Fibroblast of skin of abdomen (primary cell): ENCODE data around the gene MYO10.
"Not testable (repeated sequence)": the region's sequence is repeated elsewhere in the genome, so short reads cannot be mapped to it uniquely, and the experiment has no call there.

Source experiments
- DNase-seq: peaks from one replicate; pipeline ENCODE4 v3.0.0-alpha.2; 2013

Gene MYO10

DNA sequence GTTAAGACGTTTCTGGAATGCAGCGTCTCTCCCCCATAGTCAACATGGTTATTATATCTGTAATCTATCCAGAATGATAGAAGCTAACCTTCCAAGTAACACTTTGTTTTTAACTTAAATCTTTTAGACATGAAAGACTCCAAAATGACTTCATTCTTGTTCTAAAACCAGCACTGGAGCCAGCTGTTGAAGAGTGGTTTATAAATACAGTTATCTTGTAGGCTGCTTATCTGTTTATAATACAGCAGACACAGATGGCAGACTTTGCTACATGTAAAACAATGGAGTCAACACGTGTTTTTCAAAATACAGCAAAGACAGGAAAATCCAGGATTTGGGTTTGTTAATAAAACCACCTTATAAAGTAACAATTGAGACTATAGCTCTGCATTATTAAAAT, 270.5 kb downstream of the MYO10 start:
- DNase-seq = no peak

DNA sequence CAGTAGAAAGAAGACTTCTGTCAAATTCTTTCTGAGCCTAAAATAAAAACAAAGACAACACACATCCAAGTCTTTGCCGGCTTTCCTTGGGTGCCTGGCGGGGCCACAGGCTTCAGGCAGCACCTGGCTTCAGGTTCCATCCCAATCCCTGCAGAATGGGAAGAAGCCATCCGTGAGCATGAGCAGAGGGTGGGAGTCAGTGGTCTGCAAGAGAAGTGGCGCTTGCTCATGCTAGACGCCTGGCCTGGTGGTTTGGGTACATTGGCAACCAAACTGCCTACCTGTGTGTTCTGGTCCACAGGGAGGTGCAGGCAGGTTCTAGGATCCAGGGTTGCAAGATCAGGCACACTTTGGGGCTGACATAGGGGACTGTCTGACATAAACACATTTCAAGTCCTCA, 271.7 kb downstream of the MYO10 start:
- DNase-seq = no peak

DNA sequence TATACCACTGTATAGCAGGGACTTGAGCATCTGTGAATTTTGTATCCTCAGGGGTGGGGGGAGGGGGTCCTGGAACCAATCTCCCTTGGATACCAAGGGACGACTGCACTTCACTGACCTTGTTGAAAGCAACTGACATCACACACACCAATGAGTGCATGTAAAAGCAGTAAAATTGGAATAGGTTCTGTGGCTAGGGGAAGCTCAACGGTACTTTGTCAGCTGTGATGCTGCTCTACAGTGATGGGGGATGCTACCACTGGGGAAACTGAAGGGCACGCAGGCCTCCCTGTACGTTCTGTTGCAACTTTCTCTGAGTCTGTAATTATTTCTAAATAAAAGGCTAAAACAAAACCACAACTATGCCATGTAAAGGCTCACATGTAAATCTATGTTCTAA, 272.2 kb downstream of the MYO10 start:
- DNase-seq = peak; percentile 8

DNA sequence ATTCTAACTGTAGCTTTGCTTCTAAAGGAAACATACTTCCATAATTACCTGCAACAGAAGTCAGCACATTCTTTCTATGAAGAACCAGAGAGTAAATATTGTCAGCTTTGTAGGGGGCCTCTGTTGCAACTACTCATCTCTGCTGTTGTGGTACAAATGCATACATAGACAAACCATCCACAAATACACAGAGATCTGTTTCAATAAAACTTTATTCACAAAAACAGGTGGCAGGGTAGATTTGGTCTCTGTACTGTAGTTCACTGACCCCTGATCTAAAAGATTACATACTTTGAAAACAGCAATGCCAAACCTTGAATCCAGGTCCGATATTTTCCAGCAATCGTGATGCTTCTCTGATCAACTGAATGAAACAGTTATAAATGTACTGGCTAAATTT, 274.4 kb downstream of the MYO10 start:
- DNase-seq = no peak

DNA sequence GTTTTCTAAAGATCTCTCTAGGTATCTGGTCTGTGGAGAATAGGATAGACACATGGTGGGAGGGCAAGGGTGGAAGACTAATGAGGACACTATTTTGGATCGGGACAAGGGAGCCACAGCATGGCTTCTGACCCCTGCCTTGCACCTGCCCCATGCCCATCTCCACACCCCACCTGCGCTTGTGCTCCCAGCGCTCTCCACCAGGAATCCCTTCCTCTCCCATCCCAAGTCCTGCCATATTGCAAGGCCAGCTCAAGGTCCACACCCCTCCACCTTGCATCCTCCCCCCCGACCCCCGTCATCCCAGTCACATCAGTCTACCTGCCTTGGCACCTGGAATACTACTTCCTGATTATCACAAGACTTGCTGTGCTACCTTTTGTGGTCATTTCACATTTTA, 275.1 kb downstream of the MYO10 start:
- no peak for DNase-seq

DNA sequence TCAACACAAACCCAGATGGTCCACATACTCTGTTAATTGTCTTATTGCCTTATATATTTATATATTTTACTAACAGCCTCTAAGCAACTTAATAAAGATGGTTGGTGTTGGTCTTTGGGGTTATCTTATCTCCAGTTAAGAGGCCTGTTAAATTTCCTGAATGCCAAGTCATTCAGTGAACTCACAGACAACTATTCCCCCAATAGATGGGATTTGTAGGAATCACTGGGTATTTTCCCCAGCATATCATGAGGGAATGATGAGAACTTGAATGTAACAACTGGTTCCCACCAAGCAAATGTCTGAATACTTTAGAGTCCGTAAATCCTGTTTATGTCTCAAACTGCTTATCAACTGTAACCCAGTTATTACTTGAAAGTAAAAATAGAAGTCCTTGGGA, 276.6 kb downstream of the MYO10 start:
- no peak for DNase-seq

DNA sequence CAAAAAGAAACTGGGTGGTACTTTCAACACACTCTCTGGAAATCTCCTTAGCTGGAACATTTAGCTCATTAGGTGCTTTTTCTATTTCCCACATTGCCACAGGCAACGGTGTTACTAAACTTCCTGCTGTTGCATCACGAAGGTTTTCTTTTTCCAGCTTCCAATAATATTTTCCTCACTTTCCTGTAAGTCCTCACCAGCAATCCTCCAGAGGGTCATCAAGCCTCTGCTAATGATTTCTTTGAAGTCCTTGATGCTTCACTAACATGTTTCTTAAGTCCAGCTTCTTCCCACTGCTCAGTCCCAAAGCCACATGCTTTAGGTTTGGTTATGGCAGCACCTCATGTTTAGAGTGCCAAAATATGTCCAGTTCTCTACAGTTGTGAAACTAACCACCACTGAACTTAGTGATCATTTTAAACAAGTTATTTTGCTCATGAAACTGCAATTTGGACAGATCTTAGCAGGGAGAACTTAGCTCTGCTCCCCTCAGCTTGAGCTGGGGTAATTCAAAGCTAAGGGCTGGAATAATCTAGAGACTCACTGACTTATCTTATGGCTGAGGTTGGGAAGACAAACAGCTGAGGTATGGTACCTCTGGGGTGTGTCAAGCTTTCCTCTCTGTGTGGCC, 279.4 kb downstream of the MYO10 start:
- DNase-seq = no peak

DNA sequence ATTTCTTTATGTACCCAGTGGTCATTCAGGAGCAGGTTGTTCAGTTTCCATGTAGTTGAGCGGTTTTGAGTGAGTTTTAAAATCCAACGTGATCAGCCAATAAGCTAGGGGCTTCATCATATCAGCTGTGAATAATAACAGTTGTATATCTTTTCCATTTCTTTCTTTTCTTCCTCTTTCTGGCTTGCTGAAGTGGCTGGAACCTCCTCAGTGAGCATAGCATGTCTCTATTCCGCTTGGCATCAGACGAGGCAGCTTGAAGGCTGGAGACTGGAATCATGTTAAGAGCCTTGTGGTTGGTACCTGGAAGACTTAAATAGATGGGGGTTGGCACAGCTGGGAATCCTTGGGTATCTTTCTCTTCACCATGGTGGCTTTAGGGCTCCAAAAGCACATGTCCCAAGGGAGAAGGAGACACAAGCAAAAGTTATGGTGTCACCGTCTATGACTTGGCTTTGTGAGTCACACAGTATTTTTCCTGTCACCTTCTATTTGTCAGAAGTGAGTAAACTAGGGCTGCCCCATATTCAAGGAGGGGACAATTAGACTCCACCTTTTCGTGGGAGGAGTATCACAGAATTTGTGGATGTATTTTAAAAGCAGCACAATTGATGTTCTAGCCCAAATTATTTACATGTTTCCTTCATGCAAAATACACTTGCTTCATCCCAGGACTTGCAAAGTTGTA, 281.3 kb downstream of the MYO10 start:
- no peak for DNase-seq

DNA sequence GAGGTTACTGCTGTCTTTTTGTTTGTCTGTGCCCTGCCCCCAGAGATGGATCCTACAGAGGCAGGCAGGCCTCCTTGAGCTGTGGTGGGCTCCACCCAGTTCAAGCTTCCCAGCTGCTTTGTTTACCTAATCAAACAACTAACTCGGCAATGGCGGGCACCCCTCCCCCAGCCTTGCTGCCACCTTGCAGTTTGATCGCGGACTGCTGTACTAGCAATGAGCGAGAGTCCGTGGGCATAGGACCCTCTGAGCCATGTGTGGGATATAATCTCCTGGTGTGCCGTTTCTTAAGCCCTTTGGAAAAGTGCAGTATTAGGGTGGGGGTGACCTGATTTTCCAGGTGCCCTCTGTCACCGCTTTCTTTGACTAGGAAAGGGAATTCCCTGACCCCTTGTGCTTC, 287.3 kb downstream of the MYO10 start:
- not testable (repeated sequence) for DNase-seq

DNA sequence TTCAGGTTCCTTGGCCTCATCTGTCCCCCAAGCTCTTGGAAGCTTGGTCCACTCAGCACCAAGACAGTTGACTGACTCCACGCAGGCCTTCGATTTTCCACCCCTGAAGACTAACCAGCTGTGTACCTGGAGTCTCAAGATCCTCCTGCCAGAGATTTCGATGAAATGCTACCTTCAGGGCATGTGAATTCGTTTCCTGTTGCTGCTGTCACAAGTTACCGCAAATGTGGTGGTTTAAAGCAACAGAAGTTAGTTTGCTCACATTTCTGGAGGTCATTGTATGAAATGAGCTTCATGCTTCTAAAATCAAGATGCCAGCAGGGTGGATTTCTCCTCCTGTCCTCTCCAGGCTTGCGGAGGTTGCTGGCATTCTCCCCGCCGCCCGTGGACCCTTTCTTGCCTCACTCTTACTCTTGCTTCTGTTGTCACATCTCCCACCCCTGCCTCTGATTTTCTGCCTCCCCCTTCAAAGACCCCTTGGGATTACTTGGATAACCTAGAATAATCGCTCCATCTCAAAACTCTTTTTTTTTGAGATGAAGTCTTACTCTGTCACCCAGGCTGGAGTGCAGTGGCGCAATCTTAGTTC, 291.7 kb downstream of the MYO10 start:
- DNase-seq = no peak

DNA sequence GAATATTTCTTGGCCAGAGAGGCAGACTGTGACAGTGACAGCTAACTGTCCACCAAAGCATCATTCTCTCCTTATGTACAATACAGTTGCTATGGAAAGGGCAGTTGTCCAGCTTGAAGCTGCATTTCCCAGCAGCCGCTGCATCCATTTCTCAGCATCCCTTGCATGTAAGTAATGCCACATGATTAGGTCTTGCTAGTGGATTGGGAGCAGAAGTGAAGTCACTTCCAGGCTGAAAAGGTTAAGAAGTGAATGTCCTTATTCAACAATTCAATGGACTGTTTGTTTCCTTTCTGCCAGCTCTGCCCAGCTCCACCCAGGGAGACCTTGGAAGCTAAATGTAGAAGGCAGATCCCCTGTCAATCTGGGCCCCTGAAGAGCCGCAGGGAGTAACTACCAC, 293.2 kb downstream of the MYO10 start:
- no peak for DNase-seq

DNA sequence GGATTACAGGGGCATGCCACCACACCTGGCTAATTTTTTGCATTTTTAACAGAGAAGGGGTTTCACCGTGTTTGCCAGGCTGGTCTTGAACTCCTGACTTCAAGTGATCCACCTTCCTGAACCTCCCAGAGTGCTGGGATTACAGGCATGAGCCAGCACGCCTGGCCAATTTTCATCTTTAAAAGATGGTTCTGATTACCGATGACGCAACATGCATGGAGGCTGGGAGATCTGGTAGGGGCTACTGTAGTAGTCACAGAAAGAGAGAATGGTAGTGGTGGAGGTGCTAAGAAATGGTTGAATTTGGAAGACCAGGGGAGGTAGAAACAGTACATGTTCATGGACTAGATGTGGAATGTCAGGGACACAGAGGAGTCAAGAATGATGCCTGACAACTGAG, 296.9 kb downstream of the MYO10 start:
- no peak for DNase-seq

DNA sequence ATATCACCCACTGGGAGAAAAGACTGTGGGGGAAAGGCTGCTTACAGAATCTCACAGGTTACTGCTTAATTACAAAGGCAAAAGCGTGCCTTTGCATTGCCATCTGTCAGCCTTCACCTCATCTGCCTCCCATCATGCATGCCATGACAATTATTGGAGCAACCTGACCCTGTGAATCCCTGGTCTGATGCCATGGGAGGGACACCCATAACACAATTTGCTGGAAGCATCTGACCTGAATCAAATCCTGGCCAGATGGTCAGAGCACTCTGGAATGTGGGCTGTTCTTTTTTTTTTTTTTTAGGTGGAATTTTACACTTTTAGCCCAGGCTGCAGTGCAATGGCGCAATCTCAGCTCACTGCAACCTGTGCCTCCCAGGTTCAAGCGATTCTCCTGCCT, 307.7 kb downstream of the MYO10 start:
- no peak for DNase-seq

DNA sequence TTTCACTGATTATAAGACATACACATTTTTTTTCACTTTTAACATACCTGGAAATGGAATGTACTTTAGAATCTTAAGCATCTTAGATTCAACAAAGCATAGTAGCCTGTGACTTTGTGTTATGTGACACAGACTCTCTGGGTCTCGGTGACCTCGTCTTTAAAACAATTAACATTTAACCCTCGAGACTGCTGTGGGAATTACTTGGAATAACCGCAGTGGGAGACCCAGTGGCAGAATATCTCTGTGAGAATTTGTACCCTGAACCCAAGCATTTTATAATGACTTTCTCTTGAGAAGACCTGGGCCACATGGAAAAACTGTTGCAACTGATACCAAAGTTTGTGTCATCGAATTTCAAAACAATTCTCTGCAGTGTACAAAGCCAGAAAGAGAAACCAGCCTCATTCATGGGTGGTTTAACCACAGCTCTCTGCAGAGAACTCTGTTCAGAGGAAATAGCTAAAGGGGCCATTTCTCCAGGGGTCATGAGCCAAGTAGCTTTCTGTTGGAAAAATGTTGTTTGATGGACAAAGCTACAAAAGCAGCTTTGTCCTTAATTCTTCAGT, 309.3 kb downstream of the MYO10 start:
- no peak for DNase-seq

DNA sequence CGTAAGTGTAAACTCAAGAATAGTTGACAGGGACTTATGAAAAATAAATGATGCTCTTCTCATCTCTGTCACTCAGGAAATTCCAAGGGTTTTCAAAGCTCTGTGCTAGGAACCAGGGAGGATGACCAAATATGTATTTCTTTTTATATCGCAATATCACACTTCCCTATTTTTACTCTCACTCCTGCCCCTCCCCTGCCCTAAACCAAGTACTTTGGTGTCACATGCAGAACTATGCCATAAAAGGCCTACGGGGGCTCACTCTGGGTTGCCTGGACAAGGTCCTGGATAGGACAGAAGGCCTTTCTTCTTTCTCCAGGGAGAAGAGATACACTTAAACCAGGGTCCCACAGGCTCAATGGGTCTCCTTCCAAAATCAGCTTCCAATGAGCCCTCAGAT, 311.0 kb downstream of the MYO10 start:
- no peak for DNase-seq

DNA sequence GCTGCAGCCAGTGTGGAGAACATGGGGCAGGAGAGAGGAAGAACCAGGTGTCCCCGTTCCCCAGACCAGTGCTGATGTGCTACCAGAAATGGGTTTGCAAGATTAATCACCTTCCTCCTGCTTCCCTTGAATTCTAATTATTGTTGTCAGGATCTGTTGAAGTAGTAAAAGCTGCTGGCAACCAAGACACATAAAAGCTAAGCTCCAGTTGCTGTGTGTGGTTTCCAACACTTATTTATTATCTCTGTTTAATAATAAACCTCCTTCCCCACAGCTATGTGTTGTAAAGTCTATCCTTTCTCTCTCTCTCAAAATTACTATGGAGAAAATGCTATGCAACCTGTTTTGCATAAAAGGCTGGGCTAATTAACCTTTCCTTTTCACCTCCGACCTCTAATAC, 317.0 kb downstream of the MYO10 start:
- no peak for DNase-seq

DNA sequence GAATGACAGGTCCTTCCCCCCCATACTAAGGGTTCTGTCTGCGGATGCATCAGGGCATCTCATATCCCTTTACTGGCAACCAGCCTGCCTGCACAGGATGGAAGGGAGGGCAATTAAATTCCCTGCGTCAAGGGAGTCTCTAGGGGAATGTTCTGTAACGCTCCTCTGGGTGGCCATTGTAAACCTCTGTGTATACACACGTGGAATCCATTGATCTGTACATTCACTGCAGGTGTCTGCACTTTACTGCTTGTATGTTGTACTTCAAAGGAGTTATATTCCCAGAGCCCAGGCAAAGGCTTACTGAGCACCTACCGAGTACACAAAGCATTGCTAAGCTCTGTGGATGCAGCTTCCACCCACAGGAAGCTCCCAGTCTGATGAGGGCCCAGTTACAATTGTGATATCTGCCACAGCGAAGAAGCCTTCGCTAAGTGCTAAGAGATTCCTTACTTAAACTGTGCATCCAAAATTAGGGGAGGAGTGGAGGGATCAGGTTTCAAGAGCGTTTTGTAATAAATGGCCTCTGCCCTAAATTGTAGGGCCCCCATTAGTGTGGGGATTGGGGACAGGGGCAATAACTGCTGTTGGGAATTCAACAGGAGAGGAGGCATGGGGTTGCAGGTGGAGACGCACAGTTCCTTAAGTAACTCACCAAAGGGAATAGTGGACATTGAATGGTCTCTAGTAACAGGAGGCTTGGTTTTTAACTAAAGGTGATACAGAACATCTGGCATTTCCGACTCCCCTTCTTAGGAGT, 317.8 kb downstream of the MYO10 start:
- DNase-seq = no peak

DNA sequence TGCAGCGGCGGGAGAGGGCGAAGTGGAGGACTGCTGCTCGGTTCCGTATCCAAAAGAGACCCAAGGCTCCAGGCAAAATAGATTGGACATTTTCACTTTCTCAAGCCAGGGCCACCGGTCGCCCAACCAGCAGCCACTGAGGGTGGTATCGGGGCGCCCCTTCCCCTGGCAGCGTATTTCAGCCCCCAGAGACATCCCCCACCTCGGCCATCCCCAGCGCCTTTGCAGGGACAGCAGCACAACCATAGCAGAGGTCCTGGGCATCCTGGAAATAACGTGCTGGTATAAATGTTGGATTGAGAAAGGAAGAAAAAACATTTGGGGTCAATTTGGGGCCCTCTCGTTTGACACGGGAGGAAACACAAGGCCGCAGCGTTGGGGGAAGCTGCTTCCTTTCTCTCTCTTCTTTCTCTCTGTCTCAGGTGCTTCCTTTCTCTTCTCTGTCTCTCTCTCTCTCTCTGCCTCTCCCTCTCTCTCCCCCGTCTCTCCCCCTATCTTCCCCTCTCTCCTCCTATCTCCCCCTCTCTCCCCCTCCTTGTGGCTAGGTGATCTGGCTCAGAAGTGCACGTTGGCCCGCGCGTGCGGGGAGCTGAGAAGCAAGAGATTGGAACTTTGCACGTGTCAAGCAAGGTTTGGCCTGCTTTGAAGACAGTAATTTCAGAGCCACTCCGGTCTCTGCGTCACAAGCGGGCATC, 318.7 kb downstream of the MYO10 start:
- no peak for DNase-seq

DNA sequence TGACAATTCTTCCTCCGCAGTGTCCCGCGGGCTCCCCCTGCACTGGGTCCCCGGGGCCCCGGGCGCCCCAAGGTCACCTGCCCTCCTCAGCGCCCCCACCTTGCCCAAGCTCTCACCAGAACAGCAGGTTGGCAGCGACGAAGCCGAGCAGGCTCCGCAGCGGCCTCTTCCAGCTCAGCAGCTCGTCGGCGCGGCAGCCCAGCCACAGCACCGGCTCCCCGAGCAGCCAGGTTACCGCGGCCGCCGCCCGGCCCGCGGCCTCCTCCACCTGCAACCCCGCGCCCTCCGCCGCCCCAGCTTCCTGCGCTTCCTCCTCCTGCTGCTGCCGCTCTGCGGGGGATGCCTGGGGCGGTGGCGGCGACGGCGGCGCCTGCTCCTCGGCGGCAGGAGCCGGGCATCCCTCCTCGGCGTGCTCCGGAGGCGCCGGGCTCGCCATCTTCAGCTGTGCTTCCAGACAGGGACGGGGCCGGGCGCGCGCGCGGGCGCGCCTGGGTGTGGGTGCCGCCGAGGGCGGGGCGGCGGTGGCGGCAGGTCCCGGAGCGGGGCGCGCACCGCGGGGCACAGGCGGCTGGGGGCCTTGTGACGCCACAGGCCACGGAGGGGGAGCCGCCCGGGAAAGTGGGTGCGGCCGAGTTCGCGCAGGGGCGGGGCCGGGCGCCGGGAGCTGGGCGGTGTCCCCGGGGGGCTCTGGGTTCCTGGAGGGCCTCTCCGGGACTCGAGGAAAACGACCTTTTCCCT, 319.4 kb downstream of the MYO10 start, which contains the start of gene RETREG1:
Gene RETREG1 (minus strand): TSS at position 462 of the 738 bp plus-strand sequence. CDS start 26 bp downstream, at position 436.
- peak; percentile 13 for DNase-seq

DNA sequence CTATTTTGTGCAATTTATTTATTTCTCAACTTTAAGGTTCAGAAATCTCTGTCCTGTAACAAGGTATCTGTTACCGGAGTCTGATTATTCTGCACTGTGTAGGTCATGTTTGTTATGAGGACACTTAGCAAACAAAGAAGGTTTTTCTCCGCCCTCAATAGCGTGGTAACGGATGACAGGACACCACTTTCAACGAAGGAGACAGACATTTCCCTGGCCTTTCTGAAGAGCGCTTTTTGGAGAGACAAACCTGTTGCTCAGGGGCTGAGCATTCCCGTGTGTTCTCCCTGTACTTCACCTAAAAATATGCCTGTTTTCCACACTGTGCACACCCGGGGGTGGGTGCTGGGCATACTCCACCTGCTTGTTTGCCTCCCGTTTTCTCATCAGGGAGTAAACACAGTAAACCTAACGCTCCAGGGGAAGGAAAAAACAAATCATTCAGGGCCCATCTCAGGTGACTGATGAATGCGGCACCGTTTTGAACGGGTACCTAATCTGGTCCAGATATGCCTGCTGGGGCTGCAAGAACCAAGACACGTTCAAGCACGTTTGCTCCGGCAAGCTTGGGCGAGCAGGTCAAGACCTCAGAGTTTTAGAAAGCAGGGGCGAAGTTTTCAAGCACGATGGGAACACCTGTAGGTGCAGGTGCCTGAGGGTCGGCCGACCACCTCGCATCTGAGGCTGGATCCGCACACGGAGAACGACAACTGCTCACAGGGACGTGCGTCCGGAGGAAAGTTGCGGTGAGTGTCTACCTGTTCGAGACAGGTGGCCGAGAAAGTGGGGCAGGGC, 320.1 kb downstream of the MYO10 start:
- DNase-seq = no peak

DNA sequence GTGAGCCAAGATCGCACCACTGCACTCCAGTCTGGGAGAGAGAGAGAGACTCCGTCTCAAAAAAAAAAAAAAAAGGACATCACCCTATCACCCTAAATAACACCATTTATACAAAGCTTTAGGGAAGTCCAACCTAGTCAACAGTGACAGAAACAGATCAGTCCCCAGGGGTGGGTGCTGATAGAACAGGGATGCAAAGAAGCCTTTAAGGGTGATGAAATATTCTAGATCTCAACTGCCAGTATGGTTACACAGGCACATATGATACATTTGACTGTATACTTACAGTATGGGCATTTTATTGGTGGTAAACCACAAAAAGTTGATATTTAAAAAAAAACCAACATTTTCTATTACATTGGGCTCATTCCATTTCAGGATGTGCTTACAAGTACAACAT, 324.1 kb downstream of the MYO10 start:
- DNase-seq = no peak
